Transverse colon (tissue), 4 donors: ENCODE results near the gene ITGA6. TPM values are rescaled to one million over a fixed set of nuclear protein-coding genes. Genes with fewer than 3 reads are reported as not detected.

Experiments used
- DNase-seq: peaks from one replicate; pipeline ENCODE4 v3.0.0-alpha.2; 2019
- H3K27ac ChIP-seq, 4 donors: fragments of 200-600 bp; sonication (generic); 2 replicates each; pipeline ENCODE4 v1.5.1; 2016 to 2018; ENCODE audit warnings: inconsistent platforms in 4 of 4
- H3K27me3 ChIP-seq: fragments of 200-600 bp; sonication (generic); 2 replicates; pipeline ENCODE4 v1.5.1; 2017; ENCODE audit warnings: inconsistent platforms
- H3K36me3 ChIP-seq, 4 donors: fragments of 200-600 bp; sonication (generic); 2 replicates each; pipeline ENCODE4 v1.5.1; 2017 to 2019; ENCODE audit warnings: inconsistent platforms in 4 of 4
- H3K4me1 ChIP-seq, 4 donors: fragments of 200-600 bp; sonication (generic); 2 replicates each; pipeline ENCODE4 v1.5.1; 2017 to 2020; ENCODE audit warnings: inconsistent platforms in 4 of 4
- H3K4me3 ChIP-seq, 4 donors: fragments of 200-600 bp; sonication (generic); 1 replicate in 1 of 4; 2 replicates in 3 of 4; pipeline versions ENCODE4 v1.5.1 to v1.6.1; 2017 to 2019; ENCODE audit warnings: inconsistent platforms in 4 of 4
- H3K9me3 ChIP-seq, 2 donors: fragments of 200-600 bp; sonication (generic); 2 replicates each; pipeline ENCODE4 v1.5.1; 2017 to 2019; ENCODE audit warnings: inconsistent platforms in 2 of 2
- EP300 ChIP-seq: sonication (generic); formaldehyde crosslinking; IDR thresholded peaks from one replicate; pipeline ENCODE4 v1.6.1; 2017; ENCODE audit warnings: antibody characterized with exemption, low read depth
- POLR2A ChIP-seq: fragments of 450-650 bp; IDR thresholded peaks from one replicate; pipeline ENCODE4 v1.6.1; 2016; ENCODE audit warnings: antibody characterized with exemption, mild to moderate bottlenecking, moderate library complexity
- POLR2AphosphoS5 ChIP-seq, 3 donors: sonication (generic); formaldehyde crosslinking; IDR thresholded peaks; one replicate each; pipeline ENCODE4 v1.6.1; 2016; ENCODE audit warnings: antibody characterized with exemption in 3 of 3
- WGBS, 2 donors: methylation state at CpG; one replicate each; pipeline ENCODE4 v1.1.5; 2018; ENCODE audit warnings: low coverage in 1 of 2; 5-methylcytosine and 5-hydroxymethylcytosine counted together
- in situ Hi-C, 4 donors: fragments of 200-750 bp; cut with MboI; loops; one replicate each; pipeline versions ENCODE4 v1.15.0 to v1.15.1; 2017; ENCODE audit warnings: low sequenced_read_pairs in 3 of 4, low pct_ligation_motif_present in 1 of 4, low pct_unique_long_range_greater_than_20kb in 1 of 4
- intact Hi-C: fragments of 100-400 bp; cut with DNase I; formaldehyde crosslinking; loops from one replicate; pipeline ENCODE4 v1.15.1; 2023; ENCODE audit warnings: low total_unique reads
- total RNA-seq, 4 donors: library from RNA; depleted of rRNA; stranded (reverse); fragments of >200 nt; gene quantifications; one replicate each; pipeline ENCODE4 v1.1.0, GENCODE V29; 2016
- TF ChIP-seq, protein P1 (sequence below), 5 experiments: fragments of 200-600 bp in 3 of 5; fragments of 450-650 bp in 2 of 5; sonication (generic) in 3 of 5; IDR thresholded peaks; 1 replicate in 2 of 5; 2 replicates in 3 of 5; pipeline ENCODE4 v1.5.1; 2016 to 2017; ENCODE audit warnings: antibody characterized with exemption in 5 of 5, inconsistent platforms in 3 of 5, mild to moderate bottlenecking in 2 of 5, moderate library complexity in 1 of 5

Gene ITGA6
- total RNA-seq, 4 donors from 2014 or later, result 80.4 to 267 (median 207) TPM

- Histone ChIP-seq H3K4me1 (peaks cover 23 to 74% (median 54%) of the 10 kb centered on the region in 4 donors), H3K27me3 (no peaks in the 10 kb centered on the region), H3K27ac (no peak overlapping the region), H3K36me3 (no peaks in the 10 kb centered on the region), H3K9me3 (no peaks in the 10 kb centered on the region), H3K4me3 (no peak overlapping the region)
- no peak for DNase-seq
- intact Hi-C loops (no loop called here), in situ Hi-C loops (loop anchor here in 1 of 4 donors (10.0 kb wide), 1 partner anchor 113 kb away; no protein-coding TSS in a partner anchor)
- TF ChIP-seq POLR2A, result no peak
- TF ChIP-seq, protein P1, sequence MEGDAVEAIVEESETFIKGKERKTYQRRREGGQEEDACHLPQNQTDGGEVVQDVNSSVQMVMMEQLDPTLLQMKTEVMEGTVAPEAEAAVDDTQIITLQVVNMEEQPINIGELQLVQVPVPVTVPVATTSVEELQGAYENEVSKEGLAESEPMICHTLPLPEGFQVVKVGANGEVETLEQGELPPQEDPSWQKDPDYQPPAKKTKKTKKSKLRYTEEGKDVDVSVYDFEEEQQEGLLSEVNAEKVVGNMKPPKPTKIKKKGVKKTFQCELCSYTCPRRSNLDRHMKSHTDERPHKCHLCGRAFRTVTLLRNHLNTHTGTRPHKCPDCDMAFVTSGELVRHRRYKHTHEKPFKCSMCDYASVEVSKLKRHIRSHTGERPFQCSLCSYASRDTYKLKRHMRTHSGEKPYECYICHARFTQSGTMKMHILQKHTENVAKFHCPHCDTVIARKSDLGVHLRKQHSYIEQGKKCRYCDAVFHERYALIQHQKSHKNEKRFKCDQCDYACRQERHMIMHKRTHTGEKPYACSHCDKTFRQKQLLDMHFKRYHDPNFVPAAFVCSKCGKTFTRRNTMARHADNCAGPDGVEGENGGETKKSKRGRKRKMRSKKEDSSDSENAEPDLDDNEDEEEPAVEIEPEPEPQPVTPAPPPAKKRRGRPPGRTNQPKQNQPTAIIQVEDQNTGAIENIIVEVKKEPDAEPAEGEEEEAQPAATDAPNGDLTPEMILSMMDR (IDR thresholded peaks at IDR 0.05), result no peak
- TF ChIP-seq EP300, result no peak
- TF ChIP-seq POLR2AphosphoS5 (IDR thresholded peaks at IDR 0.05), result no peak
- WGBS, 2 donors, result 45 to 60% methylated on average over 4 of the region's 4 CpGs
These were observed 30.1 kb downstream of the ITGA6 start for GRCh38 chr2:172457536-172457935.

- H3K4me3 ChIP-seq, result no peak overlapping the region
- no peaks in the 10 kb centered on the region for H3K9me3 ChIP-seq
- no peaks in the 10 kb centered on the region for H3K36me3 ChIP-seq
- in situ Hi-C loops, result loop anchor here in 1 of 4 donors (10.0 kb wide), 1 partner anchor 114 kb away; no protein-coding TSS in a partner anchor
- no peak for DNase-seq
- WGBS, 2 donors, result 67 to 89% methylated on average over 1 to 4 of the region's 4 CpGs
- H3K27me3 ChIP-seq, result no peaks in the 10 kb centered on the region
- TF ChIP-seq, protein P1 (IDR thresholded peaks at IDR 0.05), result no peak
- no peak for TF ChIP-seq POLR2AphosphoS5 (IDR thresholded peaks at IDR 0.05)
- no peak for TF ChIP-seq POLR2A
- no peak for TF ChIP-seq EP300
- intact Hi-C loops, result no loop called here
- peaks cover 31 to 78% (median 63%) of the 10 kb centered on the region in 4 donors for H3K4me1 ChIP-seq
- H3K27ac ChIP-seq, result peak overlapping the region in 2 of 4 donors; percentile 4 to 17
These were observed 31.3 kb downstream of the ITGA6 start for GRCh38 chr2:172458561-172459124.

GRCh38 chr2:172460780-172461201 is 33.4 kb downstream of the ITGA6 start:
- TF ChIP-seq, protein P1 (IDR thresholded peaks at IDR 0.05), result no peak
- TF ChIP-seq POLR2A, result no peak
- TF ChIP-seq POLR2AphosphoS5 (IDR thresholded peaks at IDR 0.05), result no peak
- no peak for TF ChIP-seq EP300
- WGBS, 2 donors, result 64 to 71% methylated on average over 1 of the region's 1 CpG
- in situ Hi-C loops, result loop anchor here in 3 of 4 donors (10.0 kb wide), 1 partner anchor 286 kb away; no protein-coding TSS in a partner anchor
- Histone ChIP-seq H3K27ac (peak overlapping the region; percentile 81 to 90 (median 85)), H3K27me3 (no peaks in the 10 kb centered on the region), H3K9me3 (no peaks in the 10 kb centered on the region), H3K4me1 (peaks cover 39 to 85% (median 65%) of the 10 kb centered on the region in 4 donors), H3K4me3 (no peak overlapping the region), H3K36me3 (no peaks in the 10 kb centered on the region)
- DNase-seq, result no peak
- intact Hi-C loops, result loop anchor here (10.0 kb wide), 2 partner anchors 244 to 886 kb away; no protein-coding TSS in a partner anchor

DNA sequence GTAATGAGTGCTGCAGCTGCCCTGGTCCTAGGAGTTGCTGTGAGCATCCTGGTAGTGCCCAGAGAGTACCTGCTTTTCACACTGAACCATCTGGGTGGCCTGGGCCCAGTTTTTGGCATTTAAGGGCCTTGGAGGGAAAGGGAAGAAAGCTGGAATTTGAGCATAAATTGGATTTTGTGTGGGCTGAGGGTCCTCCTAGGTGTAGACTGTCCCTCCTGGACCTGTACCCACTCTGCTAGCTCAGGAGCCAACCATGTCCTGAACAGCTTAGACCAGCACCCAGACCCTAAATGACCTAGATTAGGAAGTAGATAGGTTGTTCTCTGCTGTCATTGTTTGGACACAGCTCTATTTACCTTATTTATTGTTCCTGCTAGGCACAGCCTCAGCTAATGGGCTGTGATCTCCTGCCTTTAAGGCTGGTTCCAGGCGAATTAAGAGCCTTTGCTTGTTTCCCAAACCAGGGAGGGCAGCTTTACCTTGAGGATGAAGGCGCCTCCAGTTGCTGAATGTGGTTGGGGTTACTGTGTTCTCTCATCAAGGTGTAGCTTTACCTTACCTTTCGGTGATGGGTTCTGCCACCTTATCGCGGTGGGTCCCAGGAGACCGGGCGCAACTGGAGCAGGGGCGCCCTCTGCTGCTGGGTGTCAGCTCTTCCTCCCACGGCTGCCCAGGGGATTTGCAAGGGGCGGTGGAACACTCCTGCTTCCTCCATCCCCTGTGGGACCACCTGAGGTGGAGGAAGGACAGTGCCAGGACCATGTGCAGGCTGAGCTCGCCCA is 34.4 kb downstream of the ITGA6 start:
- Histone ChIP-seq H3K4me1 (peaks cover 35 to 79% (median 57%) of the 10 kb centered on the region in 4 donors), H3K9me3 (no peaks in the 10 kb centered on the region), H3K27me3 (no peaks in the 10 kb centered on the region), H3K4me3 (no peak overlapping the region), H3K36me3 (no peaks in the 10 kb centered on the region), H3K27ac (peak overlapping the region; percentile 81 to 90 (median 85))
- peak; percentile 84 for DNase-seq
- TF ChIP-seq, protein P1 (IDR thresholded peaks at IDR 0.05), result peak; percentile 70 to 90 (median 78)
- no peak for TF ChIP-seq EP300
- peak in 2 of 3 donors; percentile 19 to 43 for TF ChIP-seq POLR2AphosphoS5 (IDR thresholded peaks at IDR 0.05)
- 16% methylated on average over 11 of the region's 11 CpGs; no CpG with 5 or more reads in 1 of the 2 donors for WGBS, 2 donors
- in situ Hi-C loops (loop anchor here in 3 of 4 donors (10.0 kb wide), 1 partner anchor 287 kb away; no protein-coding TSS in a partner anchor), intact Hi-C loops (loop anchor here (10.0 kb wide), 2 partner anchors 243 to 887 kb away; no protein-coding TSS in a partner anchor)
